Neural progenitor cell (in vitro differentiated cells): ENCODE data around the gene KIF26A. TPM values are rescaled to one million over a fixed set of nuclear protein-coding genes. Genes with fewer than 3 reads are reported as not detected.

Experiments used
- DNase-seq: peaks from one replicate; pipeline ENCODE4 v3.0.0-alpha.2; 2016; ENCODE audit warnings: low spot score
- H2AFZ ChIP-seq: fragments of 200-600 bp; sonication (generic); replicated peaks from 2 replicates; pipeline ENCODE4 v1.6.1; 2016; ENCODE audit warnings: antibody characterized with exemption
- H3F3A ChIP-seq: fragments of 200-600 bp; sonication (generic); 2 replicates; pipeline ENCODE4 v1.6.1; 2016; ENCODE audit warnings: antibody characterized with exemption, low read depth
- H3K27ac ChIP-seq: fragments of 200-600 bp; sonication (generic); 2 replicates; pipeline ENCODE4 v1.5.1; 2016; ENCODE audit warnings: mild to moderate bottlenecking
- H3K27me3 ChIP-seq: fragments of 200-600 bp; sonication (generic); 2 replicates; pipeline ENCODE4 v1.6.1; 2016; ENCODE audit warnings: mild to moderate bottlenecking, moderate library complexity
- H3K36me3 ChIP-seq: fragments of 200-600 bp; sonication (generic); 2 replicates; pipeline ENCODE4 v1.5.1; 2016
- H3K4me1 ChIP-seq: fragments of 200-600 bp; sonication (generic); 2 replicates; pipeline ENCODE4 v1.6.1; 2016; ENCODE audit warnings: mixed run types
- H3K4me2 ChIP-seq: fragments of 200-600 bp; sonication (generic); 2 replicates; pipeline ENCODE4 v1.6.1; 2016
- H3K4me3 ChIP-seq: fragments of 200-600 bp; sonication (generic); 2 replicates; pipeline ENCODE4 v1.5.1; 2016
- H3K79me2 ChIP-seq: fragments of 200-600 bp; sonication (generic); 2 replicates; pipeline ENCODE4 v1.6.1; 2016; ENCODE audit warnings: low read depth
- H3K9ac ChIP-seq: fragments of 200-600 bp; sonication (generic); 2 replicates; pipeline ENCODE4 v1.6.1; 2016
- H3K9me3 ChIP-seq: fragments of 200-600 bp; sonication (generic); 2 replicates; pipeline ENCODE4 v1.5.1; 2016; ENCODE audit warnings: low read depth
- H4K20me1 ChIP-seq: fragments of 200-600 bp; sonication (generic); 2 replicates; pipeline ENCODE4 v1.6.1; 2016; ENCODE audit warnings: low read depth
- H3K27ac Mint-ChIP-seq: 3 replicates; pipeline ENCODE4 v1.8.0; 2021; ENCODE audit warnings: mixed read lengths
- H3K27me3 Mint-ChIP-seq: 2 replicates; pipeline ENCODE4 v1.8.0; 2022; ENCODE audit warnings: low read depth, mild to moderate bottlenecking, inconsistent platforms, moderate library complexity, mixed read lengths; ENCODE audit not compliant: insufficient read depth
- H3K36me3 Mint-ChIP-seq: 3 replicates; pipeline ENCODE4 v1.8.0; 2021; ENCODE audit warnings: mixed read lengths
- H3K4me1 Mint-ChIP-seq: 3 replicates; pipeline ENCODE4 v1.8.0; 2021; ENCODE audit warnings: mixed read lengths
- H3K4me3 Mint-ChIP-seq: 3 replicates; pipeline ENCODE4 v1.8.0; 2021; ENCODE audit warnings: mild to moderate bottlenecking, moderate library complexity, mixed read lengths
- H3K9me3 Mint-ChIP-seq: 3 replicates; pipeline ENCODE4 v1.8.0; 2020; ENCODE audit warnings: mixed read lengths
- EZH2 ChIP-seq: fragments of 200-600 bp; sonication (generic); IDR thresholded peaks from 2 replicates; pipeline ENCODE4 v1.6.1; 2017; ENCODE audit warnings: antibody characterized with exemption, mild to moderate bottlenecking, moderate library complexity
- EZH2phosphoT487 ChIP-seq: fragments of 200-600 bp; sonication (generic); IDR thresholded peaks from 2 replicates; pipeline ENCODE4 v1.6.1; 2017; ENCODE audit warnings: antibody characterized with exemption
- total RNA-seq: library from RNA; depleted of rRNA; stranded (reverse); fragments of >200 nt; gene quantifications from 2 replicates; pipeline ENCODE4 v1.2.3, GENCODE V29; 2015; ENCODE audit warnings: low replicate concordance
- TF ChIP-seq, protein P1 (sequence below): fragments of 200-600 bp; sonication (generic); IDR thresholded peaks from 2 replicates; pipeline ENCODE4 v1.5.1; 2017; ENCODE audit warnings: antibody characterized with exemption, mild to moderate bottlenecking

The KIF26A gene
- total RNA-seq, 1 donor from 2014 or later: 6.1 TPM

DNA sequence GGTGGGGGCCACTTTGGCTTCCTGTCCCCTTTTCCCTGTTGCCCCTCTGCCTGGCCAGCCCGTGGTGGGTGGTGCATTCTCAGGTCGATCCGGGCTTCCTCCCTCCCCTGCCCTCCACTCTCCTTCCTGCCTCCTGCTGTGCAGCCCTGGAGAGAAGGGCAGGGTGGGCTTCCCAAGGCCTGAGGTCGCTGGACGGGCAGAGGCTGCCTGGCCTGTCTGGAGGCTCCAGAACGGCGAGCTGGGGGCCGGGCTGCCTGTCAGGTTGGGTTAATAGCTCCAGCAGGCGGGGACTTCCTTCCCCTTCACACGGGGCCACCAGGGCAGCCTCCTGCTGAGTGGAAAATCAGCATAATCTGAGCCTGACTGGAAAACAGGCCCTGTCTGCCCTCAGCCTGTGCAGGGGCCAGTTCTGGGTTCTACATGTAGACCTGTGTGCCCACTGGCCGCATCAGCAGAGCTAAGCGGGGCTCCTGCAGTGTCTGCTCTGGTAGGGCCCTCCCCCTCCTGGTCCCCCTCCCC lies 11.3 kb downstream of the KIF26A start:
- H3K27me3 Mint-ChIP-seq: peaks cover 7% of the 10 kb centered on the region
- H3K36me3 Mint-ChIP-seq: no peaks in the 10 kb centered on the region
- peaks cover 20% of the 10 kb centered on the region for H3F3A ChIP-seq
- no peaks in the 10 kb centered on the region for H3K9me3 ChIP-seq
- H3K4me1 Mint-ChIP-seq: peaks cover 26% of the 10 kb centered on the region
- H3K4me3 ChIP-seq: no peak overlapping the region
- H4K20me1 ChIP-seq: peaks cover 55% of the 10 kb centered on the region
- H3K27me3 ChIP-seq: no peaks in the 10 kb centered on the region
- no peak overlapping the region for H3K27ac ChIP-seq
- no peak overlapping the region for H2AFZ ChIP-seq
- no peak overlapping the region for H3K4me3 Mint-ChIP-seq
- no peaks in the 10 kb centered on the region for H3K36me3 ChIP-seq
- no peaks in the 10 kb centered on the region for H3K9me3 Mint-ChIP-seq
- H3K4me1 ChIP-seq: peaks cover 41% of the 10 kb centered on the region
- H3K79me2 ChIP-seq: peaks cover 57% of the 10 kb centered on the region
- peak; percentile 87 for DNase-seq
- H3K4me2 ChIP-seq: peak overlapping the region; percentile 70
- H3K9ac ChIP-seq: no peak overlapping the region
- TF ChIP-seq EZH2 (no peak), EZH2phosphoT487 (no peak)
- TF ChIP-seq, protein P1, sequence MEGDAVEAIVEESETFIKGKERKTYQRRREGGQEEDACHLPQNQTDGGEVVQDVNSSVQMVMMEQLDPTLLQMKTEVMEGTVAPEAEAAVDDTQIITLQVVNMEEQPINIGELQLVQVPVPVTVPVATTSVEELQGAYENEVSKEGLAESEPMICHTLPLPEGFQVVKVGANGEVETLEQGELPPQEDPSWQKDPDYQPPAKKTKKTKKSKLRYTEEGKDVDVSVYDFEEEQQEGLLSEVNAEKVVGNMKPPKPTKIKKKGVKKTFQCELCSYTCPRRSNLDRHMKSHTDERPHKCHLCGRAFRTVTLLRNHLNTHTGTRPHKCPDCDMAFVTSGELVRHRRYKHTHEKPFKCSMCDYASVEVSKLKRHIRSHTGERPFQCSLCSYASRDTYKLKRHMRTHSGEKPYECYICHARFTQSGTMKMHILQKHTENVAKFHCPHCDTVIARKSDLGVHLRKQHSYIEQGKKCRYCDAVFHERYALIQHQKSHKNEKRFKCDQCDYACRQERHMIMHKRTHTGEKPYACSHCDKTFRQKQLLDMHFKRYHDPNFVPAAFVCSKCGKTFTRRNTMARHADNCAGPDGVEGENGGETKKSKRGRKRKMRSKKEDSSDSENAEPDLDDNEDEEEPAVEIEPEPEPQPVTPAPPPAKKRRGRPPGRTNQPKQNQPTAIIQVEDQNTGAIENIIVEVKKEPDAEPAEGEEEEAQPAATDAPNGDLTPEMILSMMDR: no peak
- H3K27ac Mint-ChIP-seq: no peak overlapping the region

DNA sequence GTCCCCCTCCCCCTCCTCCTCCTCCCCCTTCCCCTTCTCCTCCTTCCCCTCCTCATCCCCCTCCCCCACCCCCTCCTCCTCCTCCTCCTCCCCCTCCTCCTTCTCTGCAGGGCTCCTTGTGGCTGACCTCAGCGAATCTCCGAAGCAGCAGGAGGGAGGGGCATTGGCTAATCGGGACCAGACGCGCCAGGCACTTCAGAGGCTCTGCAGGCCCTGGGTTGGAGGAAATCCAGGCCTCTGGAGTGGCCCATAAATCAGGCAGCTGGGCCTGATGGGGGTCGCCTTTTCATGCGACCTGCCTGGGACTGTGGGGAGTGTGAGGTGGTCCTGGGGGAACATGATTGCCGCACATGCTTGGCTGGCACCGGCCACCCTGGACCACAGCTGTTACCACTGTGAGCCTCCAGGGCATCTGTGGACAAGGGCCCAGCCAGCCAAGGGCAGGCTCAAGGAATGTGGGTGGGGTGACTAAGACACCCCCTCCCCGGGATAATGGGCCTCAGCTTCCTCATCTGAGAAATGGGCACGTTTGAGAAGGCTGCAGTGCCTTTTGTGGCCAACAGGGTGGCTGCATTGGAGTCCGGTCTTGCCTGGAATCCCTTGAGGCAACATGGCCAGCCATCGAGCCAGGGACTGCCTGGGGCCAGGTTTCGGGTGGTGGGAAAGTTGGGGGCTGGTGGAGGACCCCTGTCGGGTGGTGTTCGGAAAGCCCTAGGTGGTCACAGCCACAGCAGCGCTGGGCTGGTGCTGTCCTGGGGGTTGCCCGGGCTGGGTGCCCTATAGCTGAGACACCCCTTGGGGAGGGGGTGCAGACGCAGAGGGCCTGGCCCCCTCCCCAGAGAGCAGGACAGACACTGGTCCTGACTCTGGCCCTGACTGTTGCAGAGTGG lies 12.0 kb downstream of the KIF26A start:
- Histone ChIP-seq H3F3A (peaks cover 20% of the 10 kb centered on the region), H2AFZ (no peak overlapping the region), H3K27ac (no peak overlapping the region), H3K9ac (no peak overlapping the region), H3K36me3 (no peaks in the 10 kb centered on the region), H3K9me3 (no peaks in the 10 kb centered on the region), H4K20me1 (peaks cover 49% of the 10 kb centered on the region), H3K4me1 (peaks cover 41% of the 10 kb centered on the region), H3K79me2 (peaks cover 50% of the 10 kb centered on the region), H3K4me3 (no peak overlapping the region), H3K4me2 (peak overlapping the region; percentile 37), H3K27me3 (no peaks in the 10 kb centered on the region)
- no peaks in the 10 kb centered on the region for H3K36me3 Mint-ChIP-seq
- peak; percentile 89 for DNase-seq
- H3K27me3 Mint-ChIP-seq: peaks cover 3% of the 10 kb centered on the region
- no peaks in the 10 kb centered on the region for H3K9me3 Mint-ChIP-seq
- TF ChIP-seq EZH2phosphoT487 (no peak), EZH2 (no peak)
- TF ChIP-seq, protein P1: peak; percentile 42
- no peak overlapping the region for H3K4me3 Mint-ChIP-seq
- H3K4me1 Mint-ChIP-seq: peaks cover 26% of the 10 kb centered on the region
- H3K27ac Mint-ChIP-seq: no peak overlapping the region

DNA sequence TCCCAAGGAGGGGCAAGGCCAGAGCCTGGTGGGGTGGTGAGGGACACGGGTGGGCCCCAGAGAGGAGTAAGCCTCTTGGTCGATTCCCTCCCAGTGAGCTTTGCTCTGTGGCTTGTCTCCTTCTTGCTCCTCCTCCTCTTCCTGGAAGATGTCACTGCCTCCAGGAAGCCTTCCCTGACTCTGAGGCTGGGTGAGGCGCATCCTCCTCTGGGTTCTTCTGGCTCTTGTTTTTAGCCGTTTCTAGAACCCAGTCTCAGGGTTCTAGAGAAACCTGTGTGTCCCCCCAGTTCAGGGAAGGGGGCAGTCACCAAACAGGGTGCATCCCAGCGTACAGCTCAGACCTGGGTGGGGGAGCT lies 12.6 kb downstream of the KIF26A start:
- no peak overlapping the region for H3K27ac ChIP-seq
- no peak overlapping the region for H2AFZ ChIP-seq
- H3K27ac Mint-ChIP-seq: no peak overlapping the region
- no peaks in the 10 kb centered on the region for H3K36me3 ChIP-seq
- no peak for DNase-seq
- no peak overlapping the region for H3K9ac ChIP-seq
- H3K4me3 Mint-ChIP-seq: no peak overlapping the region
- peaks cover 21% of the 10 kb centered on the region for H3K4me1 Mint-ChIP-seq
- H3K4me2 ChIP-seq: no peak overlapping the region
- H3K4me1 ChIP-seq: peaks cover 41% of the 10 kb centered on the region
- H4K20me1 ChIP-seq: peaks cover 43% of the 10 kb centered on the region
- H3K36me3 Mint-ChIP-seq: no peaks in the 10 kb centered on the region
- H3K9me3 ChIP-seq: no peaks in the 10 kb centered on the region
- H3K9me3 Mint-ChIP-seq: no peaks in the 10 kb centered on the region
- no peaks in the 10 kb centered on the region for H3K27me3 ChIP-seq
- no peak overlapping the region for H3K4me3 ChIP-seq
- H3F3A ChIP-seq: peaks cover 20% of the 10 kb centered on the region
- TF ChIP-seq EZH2phosphoT487 (no peak), EZH2 (no peak)
- TF ChIP-seq, protein P1: no peak
- peaks cover 3% of the 10 kb centered on the region for H3K27me3 Mint-ChIP-seq
- H3K79me2 ChIP-seq: peaks cover 44% of the 10 kb centered on the region
